Measurements from ENCODE around the gene ANO1.

The ANO1 gene

GRCh38 chr11:70064008-70064725 lies 13.9 kb upstream of the ANO1 start:
- TF ChIP-seq GATA2 (IDR thresholded peaks at IDR 0.05; ENCODE audit: low read depth, low read length) (no peak), GATA3 (IDR thresholded peaks at IDR 0.05; ENCODE audit: low read depth, low read length) (no peak)

GRCh38 chr11:70064726-70065317 lies 13.3 kb upstream of the ANO1 start:
- TF ChIP-seq GATA3 (IDR thresholded peaks at IDR 0.05; ENCODE audit: low read depth, low read length): no peak
- no peak for TF ChIP-seq GATA2 (IDR thresholded peaks at IDR 0.05; ENCODE audit: low read depth, low read length)

- TF ChIP-seq GATA2 (IDR thresholded peaks at IDR 0.05; ENCODE audit: low read depth, low read length) (no peak), GATA3 (IDR thresholded peaks at IDR 0.05; ENCODE audit: low read depth, low read length) (no peak)
These were observed 12.6 kb upstream of the ANO1 start for GRCh38 chr11:70065318-70066135.

GRCh38 chr11:70066136-70066520 lies 12.0 kb upstream of the ANO1 start:
- TF ChIP-seq GATA3 (IDR thresholded peaks at IDR 0.05; ENCODE audit: low read depth, low read length): no peak
- TF ChIP-seq GATA2 (IDR thresholded peaks at IDR 0.05; ENCODE audit: low read depth, low read length): no peak

GRCh38 chr11:70066628-70067027 lies 11.5 kb upstream of the ANO1 start:
- TF ChIP-seq GATA2 (IDR thresholded peaks at IDR 0.05; ENCODE audit: low read depth, low read length) (no peak), GATA3 (IDR thresholded peaks at IDR 0.05; ENCODE audit: low read depth, low read length) (no peak)

- TF ChIP-seq GATA2 (IDR thresholded peaks at IDR 0.05; ENCODE audit: low read depth, low read length) (no peak), GATA3 (IDR thresholded peaks at IDR 0.05; ENCODE audit: low read depth, low read length) (no peak)
These were observed 11.1 kb upstream of the ANO1 start for GRCh38 chr11:70067036-70067435.

- TF ChIP-seq GATA3 (IDR thresholded peaks at IDR 0.05; ENCODE audit: low read depth, low read length): no peak
- no peak for TF ChIP-seq GATA2 (IDR thresholded peaks at IDR 0.05; ENCODE audit: low read depth, low read length)
These were observed 10.4 kb upstream of the ANO1 start for GRCh38 chr11:70067591-70068341.

- TF ChIP-seq GATA3 (IDR thresholded peaks at IDR 0.05; ENCODE audit: low read depth, low read length): no peak
These were observed 9.8 kb upstream of the ANO1 start for GRCh38 chr11:70068345-70068744.

- TF ChIP-seq GATA2 (IDR thresholded peaks at IDR 0.05; ENCODE audit: low read depth, low read length) (no peak), GATA3 (IDR thresholded peaks at IDR 0.05; ENCODE audit: low read depth, low read length) (no peak)
These were observed 9.2 kb upstream of the ANO1 start for GRCh38 chr11:70068950-70069349.

- no peak for TF ChIP-seq GATA3 (IDR thresholded peaks at IDR 0.05; ENCODE audit: low read depth, low read length)
- no peak for TF ChIP-seq GATA2 (IDR thresholded peaks at IDR 0.05; ENCODE audit: low read depth, low read length)
These were observed 7.4 kb upstream of the ANO1 start for GRCh38 chr11:70070706-70071105.

GRCh38 chr11:70071996-70072395 lies 6.1 kb upstream of the ANO1 start:
- no peak for TF ChIP-seq GATA3 (IDR thresholded peaks at IDR 0.05; ENCODE audit: low read depth, low read length)

GRCh38 chr11:70072461-70072860 lies 5.7 kb upstream of the ANO1 start:
- TF ChIP-seq GATA2 (IDR thresholded peaks at IDR 0.05; ENCODE audit: low read depth, low read length) (no peak), GATA3 (IDR thresholded peaks at IDR 0.05; ENCODE audit: low read depth, low read length) (no peak)

- TF ChIP-seq GATA2 (IDR thresholded peaks at IDR 0.05; ENCODE audit: low read depth, low read length): no peak
- TF ChIP-seq GATA3 (IDR thresholded peaks at IDR 0.05; ENCODE audit: low read depth, low read length): no peak
These were observed 5.0 kb upstream of the ANO1 start for GRCh38 chr11:70072861-70073755.

Data from SH-SY5Y (cell line).